HUDEP-2 (cell line): Measurements from ENCODE around the gene M6PR.
"Not testable (repeated sequence)": the region's sequence is repeated elsewhere in the genome, so short reads cannot be mapped to it uniquely, and the experiment has no call there.

Experiments
- DNase-seq, 76 experiments: peaks; one replicate each; lab custom pipeline; 2025; ENCODE audit not compliant: unreplicated experiment in 76 of 76; lab: John Stamatoyannopoulos, UW

M6PR gene

DNA sequence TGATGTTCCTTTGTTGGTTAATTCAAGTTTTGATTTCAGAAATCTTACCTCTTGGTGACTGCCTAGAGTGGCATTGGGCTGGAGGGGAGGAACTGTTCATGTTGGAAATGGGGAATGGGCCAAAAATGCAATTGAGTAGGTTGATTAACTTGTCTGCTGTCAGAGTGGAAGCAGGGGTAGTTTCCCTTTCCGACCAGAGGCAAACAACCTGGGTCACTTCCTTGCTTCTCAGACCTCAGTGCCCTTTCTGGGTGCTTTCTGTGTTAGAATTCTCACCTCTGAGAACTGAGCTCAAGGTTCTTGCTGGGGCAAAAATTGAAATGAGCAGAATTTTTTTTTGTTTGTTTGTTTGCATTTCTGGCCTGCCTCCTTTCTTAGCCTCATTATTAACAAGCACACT lies 2.3 kb upstream of the M6PR start:
- no peak for DNase-seq

DNA sequence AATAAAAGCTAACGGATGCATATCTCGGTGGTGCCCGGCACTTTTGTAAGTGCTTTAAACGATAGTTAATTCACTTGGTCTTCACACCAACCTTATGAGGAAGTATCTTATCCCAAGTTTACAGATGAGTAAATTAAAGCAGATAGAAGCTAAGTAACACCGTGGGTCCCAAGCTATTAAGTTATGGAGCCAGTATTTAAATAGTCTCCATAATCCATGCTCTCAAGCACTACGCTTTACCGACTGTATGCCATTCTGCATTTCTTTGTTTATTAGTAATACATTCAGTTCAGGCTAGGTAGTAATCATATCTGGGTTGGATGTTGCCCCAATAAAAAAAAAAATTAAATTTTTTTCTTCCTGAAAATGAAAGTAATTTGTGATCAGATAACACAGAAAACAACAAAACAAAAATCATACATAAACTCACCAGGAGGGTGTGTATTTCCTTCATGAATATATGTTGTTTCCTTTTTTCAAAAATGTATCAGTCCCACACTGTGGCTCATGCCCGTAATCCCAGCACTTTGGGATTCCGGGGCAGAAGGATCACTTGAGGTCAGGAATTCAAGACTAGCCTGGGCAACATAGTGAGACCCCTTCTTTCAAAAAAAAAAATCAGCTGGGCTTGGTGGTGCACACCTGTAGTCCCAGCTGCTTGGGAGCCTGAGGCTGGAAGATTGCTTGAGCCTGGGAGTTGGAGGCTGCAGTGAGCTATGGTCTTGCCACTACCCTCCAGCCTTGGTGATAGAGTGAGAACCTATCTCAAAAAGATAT lies 1.4 kb upstream of the M6PR start:
- peak in 2 of 76 experiments; percentile 16 to 34 for DNase-seq

DNA sequence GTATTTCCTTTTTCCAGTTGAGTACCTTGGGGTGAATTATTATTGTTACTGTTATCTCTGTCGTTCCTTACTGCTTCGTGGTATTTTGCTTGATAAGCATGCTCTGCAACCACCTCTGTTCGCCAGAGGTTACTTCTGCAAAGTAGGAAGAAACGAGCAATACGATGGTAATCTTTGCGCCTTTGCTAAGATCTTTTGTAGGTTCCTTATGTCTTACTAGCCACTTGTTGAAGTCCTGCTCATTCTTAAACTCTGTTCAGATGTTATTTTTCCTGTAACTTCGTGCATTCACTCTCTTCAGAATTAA lies 729 bp upstream of the M6PR start:
- peak in 6 of 76 experiments; percentile 45 to 86 (median 58) for DNase-seq

DNA sequence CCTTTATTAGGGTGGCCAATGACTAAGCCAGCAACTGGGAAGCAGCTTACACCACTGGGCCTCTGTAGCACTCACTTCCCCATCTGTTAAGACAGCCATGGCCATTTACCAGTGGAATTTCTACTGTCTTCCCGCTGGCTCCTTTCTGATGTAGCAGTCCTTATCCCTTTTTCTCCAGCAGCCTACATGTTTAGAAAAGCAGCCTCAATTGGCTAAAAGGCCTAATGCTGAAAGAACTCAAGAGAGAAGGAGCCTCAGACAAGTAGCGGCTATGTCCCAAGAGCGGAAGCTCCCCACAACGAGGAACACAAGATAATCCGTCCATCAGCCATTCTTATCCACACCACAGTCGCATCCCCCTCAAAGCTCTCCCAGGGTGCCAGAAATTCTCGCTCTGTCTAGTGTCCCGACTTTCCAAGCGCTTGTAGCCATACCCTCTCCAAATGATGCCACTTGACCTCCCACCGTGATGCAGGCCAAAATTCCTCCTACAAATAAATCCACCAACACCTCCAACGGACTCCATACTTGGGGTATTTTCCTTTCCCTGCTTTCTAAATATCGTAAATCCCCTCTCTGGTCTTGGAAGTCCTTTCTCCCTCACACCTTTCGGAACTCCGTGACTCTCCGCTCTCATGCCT lies 624 bp downstream of the M6PR start:
- DNase-seq = peak in 21 of 76 experiments; percentile 5 to 50 (median 20)

DNA sequence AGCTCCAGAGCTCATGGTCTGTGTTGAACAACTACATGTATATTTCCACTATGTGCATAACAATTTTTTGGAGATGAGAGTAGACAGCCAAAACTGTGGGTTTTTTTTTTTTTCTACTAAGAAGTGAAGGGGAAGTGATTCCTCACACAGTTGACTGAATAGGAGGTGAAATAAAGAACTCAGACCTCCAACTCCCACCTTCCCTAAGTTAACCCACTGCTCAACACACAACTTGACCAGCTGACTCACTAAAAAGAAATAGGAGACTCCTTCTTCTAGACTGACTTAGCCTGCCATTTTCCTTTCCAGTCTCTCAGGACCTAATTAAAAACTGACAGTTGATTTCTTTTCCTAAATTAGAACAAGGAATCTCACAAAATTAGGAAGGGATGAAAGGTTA lies 1.7 kb downstream of the M6PR start:
- no peak for DNase-seq

DNA sequence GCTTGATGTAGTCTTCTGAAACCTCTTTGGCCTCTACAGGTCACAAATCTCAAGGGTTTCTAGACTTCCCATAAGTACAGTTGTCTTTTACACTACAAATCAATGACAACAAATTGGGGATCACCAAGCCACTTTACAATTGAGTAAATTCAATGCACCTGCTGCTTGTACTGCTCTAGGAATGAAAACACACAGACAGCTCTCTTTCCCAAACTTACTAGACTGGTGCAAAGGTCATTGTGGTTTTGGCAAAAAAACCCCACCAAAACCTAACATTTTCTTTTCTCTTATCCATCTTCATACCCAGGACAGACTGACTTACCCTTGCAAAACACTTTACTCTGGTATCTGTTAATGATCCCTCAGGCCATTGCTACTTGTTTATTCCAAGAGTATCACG lies 2.7 kb downstream of the M6PR start:
- no peak for DNase-seq

DNA sequence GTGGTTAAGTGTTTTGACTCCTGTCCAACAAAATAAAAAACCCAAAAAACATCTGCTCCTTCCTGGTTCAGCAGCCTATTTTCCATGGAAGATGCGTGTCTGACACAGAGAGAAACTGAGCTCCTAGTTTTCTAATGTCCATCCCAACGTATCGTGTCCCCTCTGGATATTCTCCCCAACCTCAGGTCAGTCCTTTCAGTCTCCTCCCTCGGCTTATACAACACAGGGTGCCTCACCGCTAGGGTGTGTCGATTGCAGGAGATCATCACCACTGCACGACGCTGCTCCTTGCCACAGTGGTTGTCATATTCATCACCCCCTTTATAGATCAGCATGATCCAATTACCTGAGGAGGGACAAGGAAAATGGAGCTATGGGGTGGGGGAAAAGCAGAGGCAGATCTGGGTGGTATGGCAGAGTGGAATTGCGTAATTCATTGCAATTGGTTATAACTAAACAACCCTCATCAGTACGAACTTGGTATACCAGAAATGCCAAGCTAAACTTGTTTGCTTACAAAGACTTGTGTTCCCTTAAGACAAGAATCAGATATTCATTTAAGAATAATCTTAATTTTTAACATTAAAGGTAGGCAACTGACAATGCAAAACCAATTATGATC lies 5.8 kb downstream of the M6PR start:
- DNase-seq = no peak

DNA sequence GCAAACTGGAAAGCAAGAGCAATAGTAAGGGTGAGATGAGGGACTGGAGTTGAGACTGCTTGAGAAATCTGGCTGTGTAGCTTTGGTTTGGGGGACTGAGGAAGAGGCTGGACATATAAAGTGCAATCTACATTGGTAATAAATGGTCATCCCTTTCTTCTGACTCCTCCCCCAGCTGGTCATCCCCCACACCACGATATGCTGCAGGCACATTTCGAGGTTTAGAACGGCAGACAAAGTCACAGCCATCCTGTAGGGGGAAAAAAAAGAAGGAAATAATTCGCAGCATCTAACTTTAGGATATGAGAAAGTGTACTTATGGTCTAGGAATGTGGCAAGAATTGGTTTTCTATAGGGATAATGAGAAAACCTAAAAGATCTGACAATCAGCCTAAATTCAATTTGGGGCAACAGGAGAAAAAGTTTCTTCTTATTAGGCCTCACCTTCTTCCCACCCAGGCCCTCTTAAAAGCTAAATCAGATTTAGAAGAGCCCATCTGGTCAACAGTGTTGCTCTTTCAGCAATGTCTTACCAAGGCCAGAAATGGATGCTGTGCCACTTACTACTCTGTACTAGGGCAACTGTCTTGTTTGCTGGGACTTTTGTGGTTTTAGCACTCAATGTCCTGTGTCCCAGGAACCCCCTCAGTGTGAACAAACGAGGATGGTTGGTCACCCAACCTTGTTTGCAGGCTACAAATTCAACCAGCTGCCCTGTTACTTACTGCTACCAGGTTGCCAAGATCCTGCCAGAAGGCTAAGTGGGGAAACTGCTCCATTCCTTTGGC lies 7.6 kb downstream of the M6PR start:
- DNase-seq = no peak

DNA sequence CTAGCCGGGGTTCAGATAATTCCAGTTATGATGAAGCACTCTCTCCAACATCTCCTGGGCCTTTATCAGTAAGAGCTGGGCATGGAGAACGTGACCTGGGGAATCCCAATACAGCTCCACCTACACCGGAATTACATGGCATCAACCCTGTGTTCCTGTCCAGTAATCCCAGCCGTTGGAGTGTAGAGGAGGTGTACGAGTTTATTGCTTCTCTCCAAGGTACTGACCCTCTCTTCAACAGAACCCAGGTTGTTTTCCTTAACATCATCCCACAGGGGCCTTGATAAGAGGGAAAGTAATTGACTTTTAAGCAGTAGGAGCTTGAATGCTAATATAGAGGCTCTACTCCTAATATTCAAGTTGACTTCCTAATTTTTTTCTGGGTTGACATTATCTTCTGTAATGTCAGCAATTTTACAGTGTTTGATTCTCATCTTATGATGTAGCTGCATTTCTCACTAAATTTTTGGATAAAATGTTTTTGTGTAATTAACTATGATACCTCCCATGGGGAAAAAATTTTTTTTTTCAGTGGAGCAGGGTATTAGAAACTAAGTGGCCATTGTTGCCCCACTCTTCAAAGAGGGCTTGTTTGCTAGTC lies 11.5 kb downstream of the M6PR start:
- DNase-seq = not testable (repeated sequence)

DNA sequence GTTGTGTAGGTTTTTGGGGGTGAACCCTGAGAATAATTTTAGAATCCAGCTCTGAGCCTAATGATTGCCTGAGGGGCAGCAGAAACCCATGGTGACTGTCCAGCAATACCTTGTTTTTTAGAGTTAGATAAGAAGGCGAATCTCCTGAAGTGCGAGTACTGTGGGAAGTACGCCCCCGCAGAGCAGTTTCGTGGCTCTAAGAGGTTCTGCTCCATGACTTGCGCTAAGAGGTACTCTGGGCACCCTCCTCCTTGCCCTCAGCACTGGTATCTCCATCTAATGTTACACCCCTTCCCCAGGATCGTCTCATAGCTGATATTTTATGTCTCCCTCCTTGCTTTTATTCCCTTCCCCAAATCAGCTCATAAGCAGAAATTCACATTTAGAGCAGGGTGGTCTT lies 12.7 kb downstream of the M6PR start:
- DNase-seq = no peak

DNA sequence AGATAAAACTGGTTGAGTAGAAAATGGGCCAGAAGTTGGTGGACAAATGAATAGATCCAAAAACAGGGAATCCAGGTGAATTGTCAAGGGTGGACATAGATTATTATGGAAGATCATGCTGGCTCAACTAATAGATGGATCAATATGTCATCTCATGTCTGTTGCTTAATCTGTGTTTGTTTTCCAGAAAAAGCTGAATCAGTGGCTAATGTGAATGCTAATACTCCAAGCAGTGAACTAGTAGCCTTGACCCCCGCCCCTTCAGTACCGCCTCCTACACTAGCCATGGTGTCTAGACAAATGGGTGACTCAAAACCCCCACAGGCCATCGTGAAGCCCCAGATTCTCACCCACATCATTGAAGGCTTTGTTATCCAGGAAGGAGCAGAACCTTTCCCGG lies 15.4 kb downstream of the M6PR start:
- not testable (repeated sequence) for DNase-seq

DNA sequence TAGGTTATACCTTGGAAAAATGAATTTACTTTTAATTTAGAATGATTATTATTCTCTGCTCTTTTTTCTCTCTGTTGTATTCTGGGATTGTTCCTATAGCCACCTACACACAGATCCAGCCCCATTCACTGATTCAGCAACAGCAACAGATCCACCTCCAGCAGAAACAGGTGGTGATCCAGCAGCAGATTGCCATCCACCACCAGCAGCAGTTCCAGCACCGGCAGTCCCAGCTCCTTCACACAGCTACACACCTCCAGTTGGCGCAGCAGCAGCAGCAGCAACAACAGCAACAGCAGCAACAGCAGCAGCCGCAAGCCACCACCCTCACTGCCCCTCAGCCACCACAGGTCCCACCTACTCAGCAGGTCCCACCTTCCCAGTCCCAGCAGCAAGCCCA lies 17.0 kb downstream of the M6PR start:
- not testable (repeated sequence) for DNase-seq

DNA sequence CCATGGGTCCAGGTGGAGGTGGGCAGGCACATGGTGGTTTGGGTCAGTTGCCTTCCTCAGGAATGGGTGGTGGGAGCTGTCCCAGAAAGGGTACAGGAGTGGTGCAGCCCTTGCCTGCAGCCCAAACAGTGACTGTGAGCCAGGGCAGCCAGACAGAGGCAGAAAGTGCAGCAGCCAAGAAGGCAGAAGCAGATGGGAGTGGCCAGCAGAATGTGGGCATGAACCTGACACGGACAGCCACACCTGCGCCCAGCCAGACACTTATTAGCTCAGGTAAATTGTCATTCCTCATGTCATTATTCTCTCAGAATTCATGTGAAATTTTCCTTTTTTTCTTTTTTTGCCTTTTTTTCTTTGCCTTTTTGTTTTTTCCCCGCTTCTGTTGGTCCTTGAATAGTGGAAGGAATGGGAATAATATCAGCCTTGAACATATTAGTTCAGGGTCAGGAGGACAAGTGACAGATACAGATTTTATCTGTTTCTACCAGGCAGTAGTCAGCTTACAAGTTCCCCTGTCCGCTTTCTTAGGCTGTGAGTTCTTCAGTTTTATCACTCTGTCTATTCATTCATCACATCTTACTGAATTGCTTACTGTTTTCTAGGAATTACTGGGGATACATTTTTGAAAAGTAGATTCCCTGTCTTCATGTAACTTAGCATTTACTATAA lies 18.7 kb downstream of the M6PR start:
- DNase-seq = not testable (repeated sequence)

DNA sequence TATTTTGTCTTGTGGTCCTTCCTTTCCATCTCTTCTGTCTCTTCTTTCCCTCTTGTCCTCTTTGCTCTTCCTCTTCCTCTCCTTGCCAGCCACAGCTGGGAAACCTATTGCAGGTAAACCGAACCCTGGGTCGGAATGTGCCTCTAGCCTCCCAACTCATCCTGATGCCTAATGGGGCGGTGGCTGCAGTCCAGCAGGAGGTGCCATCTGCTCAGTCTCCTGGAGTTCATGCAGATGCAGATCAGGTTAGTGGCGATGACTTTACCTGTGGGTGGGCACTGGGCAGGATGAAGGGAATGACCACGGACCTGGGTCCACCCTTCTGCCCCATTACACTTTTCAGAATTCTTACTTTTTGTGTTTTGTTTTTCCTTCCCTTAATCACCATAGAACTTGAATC lies 26.9 kb downstream of the M6PR start:
- no peak for DNase-seq

DNA sequence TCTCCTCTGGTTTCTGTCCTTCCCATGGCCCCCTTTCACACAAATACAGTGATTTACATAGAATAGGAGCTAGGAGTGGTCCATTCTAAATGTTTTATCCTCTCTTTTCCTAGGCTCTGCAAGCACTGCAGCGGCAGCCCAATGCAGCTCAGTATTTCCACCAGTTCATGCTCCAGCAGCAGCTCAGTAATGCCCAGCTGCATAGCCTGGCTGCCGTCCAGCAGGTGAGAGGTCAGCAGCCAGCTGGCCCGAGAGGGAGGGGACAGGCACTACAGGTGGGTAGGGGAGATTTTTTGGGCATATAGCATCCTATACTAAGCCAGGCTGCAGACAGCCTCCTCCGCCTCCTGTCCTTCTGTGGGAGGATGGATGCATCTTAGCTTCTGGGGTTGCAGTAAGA lies 29.8 kb downstream of the M6PR start:
- not testable (repeated sequence) for DNase-seq

DNA sequence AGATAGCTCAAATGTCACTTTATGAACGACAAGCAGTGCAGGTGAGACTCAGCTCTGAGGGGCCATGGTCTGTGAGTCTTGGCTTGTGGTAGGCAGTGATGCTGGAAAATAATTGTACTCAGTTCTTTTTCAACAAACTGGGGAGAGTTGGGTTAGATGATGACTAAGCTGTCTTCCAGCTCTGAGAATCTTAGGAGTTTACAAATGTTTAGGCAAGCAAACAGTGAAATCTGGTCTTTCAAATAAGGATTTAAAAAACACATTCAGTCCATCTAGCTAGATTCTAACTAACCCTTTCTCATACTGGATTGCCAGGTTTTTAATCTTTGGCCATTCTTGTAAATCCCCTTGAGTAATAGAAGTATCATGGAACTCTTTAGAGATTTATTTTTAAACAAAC lies 31.7 kb downstream of the M6PR start:
- no peak for DNase-seq

DNA sequence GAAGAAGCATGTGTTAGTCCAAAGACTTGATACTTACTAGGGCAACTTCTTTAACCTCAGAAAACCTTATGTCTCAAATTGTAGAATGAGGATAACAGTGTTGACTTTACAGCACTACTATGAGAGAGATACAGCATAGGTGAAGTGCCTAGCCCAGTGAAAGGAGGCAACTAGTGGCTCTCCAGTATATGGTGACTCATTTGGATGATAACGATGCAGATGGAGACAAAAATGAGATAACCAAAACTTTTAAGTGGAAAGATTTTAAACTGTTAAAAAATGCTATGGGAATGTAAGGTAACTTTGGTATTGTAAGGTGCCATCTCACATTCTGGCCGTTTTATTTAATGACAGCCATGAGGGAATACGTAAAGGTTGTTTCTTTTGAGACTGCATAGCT lies 32.4 kb downstream of the M6PR start:
- DNase-seq = peak in 1 of 76 experiments; percentile 6

DNA sequence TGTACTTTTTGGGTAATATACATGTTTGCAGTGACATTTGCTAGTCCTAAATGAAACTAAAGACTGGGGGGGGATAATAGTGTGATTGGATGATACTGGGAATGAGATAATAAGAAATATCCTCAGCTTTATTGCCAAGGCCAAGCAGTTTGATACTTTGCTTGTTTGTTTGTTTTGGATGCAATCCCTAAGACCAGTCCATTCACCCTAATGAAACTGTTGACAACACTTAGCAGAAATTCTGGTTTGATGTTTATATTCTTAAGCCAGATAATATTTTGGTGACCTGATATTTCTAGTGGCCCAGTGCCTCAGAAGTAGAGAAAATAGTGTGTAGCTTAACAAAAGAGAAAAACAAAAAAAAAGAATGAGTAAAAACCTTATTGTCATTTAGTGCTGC lies 33.3 kb downstream of the M6PR start:
- no peak for DNase-seq

DNA sequence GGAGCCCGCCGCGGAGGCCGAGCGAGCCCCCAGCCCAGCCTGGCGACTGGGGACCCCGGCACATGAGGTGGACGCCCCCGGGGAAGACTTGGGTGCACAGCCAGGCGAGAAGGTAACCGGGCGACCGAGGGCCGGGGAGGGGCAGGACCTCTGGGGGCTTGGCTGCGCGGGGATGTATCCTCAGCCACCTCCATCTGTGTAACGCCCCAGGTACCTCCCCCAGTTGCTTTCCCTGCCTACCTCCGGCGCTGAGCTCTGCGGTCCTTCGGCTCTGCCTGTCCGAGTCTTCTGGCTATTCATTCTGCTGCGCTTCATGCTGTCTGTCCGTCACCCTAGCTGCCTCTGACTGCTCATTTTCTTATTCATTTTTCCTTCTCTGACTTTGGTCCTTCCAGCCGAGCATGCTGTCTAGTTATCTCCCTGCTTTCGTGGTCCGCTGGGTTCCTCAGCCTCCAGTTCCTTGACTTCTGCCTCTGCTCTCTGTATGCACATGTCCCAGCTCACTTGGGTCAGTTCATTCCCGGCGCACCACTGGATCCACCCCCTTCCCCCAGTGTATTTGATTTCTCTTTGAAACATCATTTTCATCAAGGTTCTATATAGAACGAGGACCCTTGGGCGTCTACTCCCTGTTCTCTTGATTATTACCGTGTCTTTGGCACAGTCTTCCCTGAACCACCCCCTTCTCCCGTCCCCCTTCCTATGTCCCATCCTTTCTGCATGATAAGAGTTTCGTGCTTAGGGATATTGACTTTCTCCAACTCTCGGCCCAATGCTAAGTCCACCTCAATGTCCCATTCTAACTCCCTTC lies 34.5 kb downstream of the M6PR start:
- peak in 25 of 76 experiments; percentile 4 to 33 (median 12) for DNase-seq
